Sigmoid colon (tissue), 4 donors: ENCODE results near the gene GADL1.

Experiments
- CTCF ChIP-seq, 4 experiments: fragments of 450-650 bp in 3 of 4; fragments of 200-600 bp in 1 of 4; IDR thresholded peaks; one replicate each; pipeline ENCODE4 v1.5.1; 2016 to 2019; ENCODE audit warnings: antibody characterized with exemption in 4 of 4, mild to moderate bottlenecking in 3 of 4, moderate library complexity in 2 of 4
- POLR2AphosphoS5 ChIP-seq, 4 donors: sonication (generic); formaldehyde crosslinking; IDR thresholded peaks; one replicate each; pipeline ENCODE4 v1.6.1; 2017; ENCODE audit warnings: antibody characterized with exemption in 4 of 4

GRCh38 chr3:30858894-30859389, 35.5 kb downstream of the GADL1 start:
- TF ChIP-seq POLR2AphosphoS5 (IDR thresholded peaks at IDR 0.05) (no peak), CTCF (IDR thresholded peaks at IDR 0.05) (no peak)
